HG03039 (cell line): ENCODE measurements around the gene ICA1L.
"Not testable (repeated sequence)": the region's sequence is repeated elsewhere in the genome, so short reads cannot be mapped to it uniquely, and the experiment has no call there.

ENCODE experiments used
- ATAC-seq: cut with Tn5 transposase; IDR thresholded peaks from one replicate; pipeline ENCODE4 v1.9.1; 2021; ENCODE audit warnings: mild to moderate bottlenecking, moderate library complexity; ENCODE audit not compliant: unreplicated experiment

ICA1L gene

GRCh38 chr2:202871300-202872141, at the start of gene ICA1L:
Gene ICA1L (minus strand): TSS chr2:202871766. CDS start chr2:202829009, 42,757 bp downstream.
- ATAC-seq, result peak; percentile 49

GRCh38 chr2:202918860-202919259, 47.3 kb upstream of the ICA1L start:
- ATAC-seq, result no peak

- peak; percentile 43 for ATAC-seq
Measured at GRCh38 chr2:202912342-202913201, 41.0 kb upstream of the ICA1L start.

GRCh38 chr2:202911512-202912341, 40.2 kb upstream of the ICA1L start, which contains the start of the genes CARF and WDR12:
Gene CARF (plus strand): TSS chr2:202912275. CDS start chr2:202941903, 29,628 bp downstream.
Gene WDR12 (minus strand): TSS chr2:202911673. CDS start chr2:202911476, 197 bp downstream.
- ATAC-seq, result peak; percentile 72

GRCh38 chr2:202911203-202911511, 39.6 kb upstream of the ICA1L start:
- ATAC-seq, result no peak

GRCh38 chr2:202910698-202911097, 39.1 kb upstream of the ICA1L start:
- ATAC-seq, result no peak

- ATAC-seq, result not testable (repeated sequence)
Measured at GRCh38 chr2:202910250-202910649, 38.7 kb upstream of the ICA1L start.

GRCh38 chr2:202909394-202910192, 38.0 kb upstream of the ICA1L start:
- no peak for ATAC-seq

GRCh38 chr2:202908186-202908585, 36.6 kb upstream of the ICA1L start:
- ATAC-seq, result no peak

- ATAC-seq, result not testable (repeated sequence)
Measured at GRCh38 chr2:202905507-202905906, 33.9 kb upstream of the ICA1L start.

GRCh38 chr2:202885190-202885589, 13.6 kb upstream of the ICA1L start:
- no peak for ATAC-seq

GRCh38 chr2:202883987-202884675, 12.6 kb upstream of the ICA1L start:
- no peak for ATAC-seq

GRCh38 chr2:202881570-202881969, 10.0 kb upstream of the ICA1L start:
- no peak for ATAC-seq

GRCh38 chr2:202877699-202878098, 6.1 kb upstream of the ICA1L start:
- no peak for ATAC-seq

- ATAC-seq, result peak; percentile 66
Measured at GRCh38 chr2:202870431-202871299, 901 bp downstream of the ICA1L start.

- ATAC-seq, result no peak
Measured at GRCh38 chr2:202861987-202862386, 9.6 kb downstream of the ICA1L start.

GRCh38 chr2:202858601-202859000, 13.0 kb downstream of the ICA1L start:
- ATAC-seq, result no peak

- not testable (repeated sequence) for ATAC-seq
Measured at GRCh38 chr2:202849343-202849742, 22.2 kb downstream of the ICA1L start.
